Chondrocyte (in vitro differentiated cells): ENCODE results near the gene PCDHGA9. TPM values are rescaled to one million over a fixed set of nuclear protein-coding genes. Genes with fewer than 3 reads are reported as not detected.

Source experiments
- DNase-seq: peaks from one replicate; pipeline ENCODE4 v3.0.0; 2021; ENCODE audit warnings: mixed read lengths, low spot score
- H3K27ac Mint-ChIP-seq: one replicate; pipeline ENCODE4 v1.8.0; 2021; ENCODE audit warnings: mild to moderate bottlenecking, moderate library complexity, mixed read lengths; ENCODE audit not compliant: unreplicated experiment
- H3K27me3 Mint-ChIP-seq: 2 replicates; pipeline ENCODE4 v1.8.0; 2021; ENCODE audit warnings: low read depth, mixed read lengths
- H3K36me3 Mint-ChIP-seq: 2 replicates; pipeline ENCODE4 v1.8.0; 2021; ENCODE audit warnings: low read depth, mixed read lengths
- H3K4me1 Mint-ChIP-seq: 2 replicates; pipeline ENCODE4 v1.8.0; 2021; ENCODE audit warnings: low read depth, mild to moderate bottlenecking, mixed read lengths
- H3K4me3 Mint-ChIP-seq: one replicate; pipeline ENCODE4 v1.8.0; 2021; ENCODE audit warnings: mild to moderate bottlenecking, moderate library complexity, mixed read lengths; ENCODE audit not compliant: unreplicated experiment
- H3K9me3 Mint-ChIP-seq: 2 replicates; pipeline ENCODE4 v1.8.0; 2021; ENCODE audit warnings: low read depth, mixed read lengths
- long read RNA-seq: library from polyadenylated mRNA; stranded (forward); transcript quantifications from one replicate; pipeline ENCODE4 v2.0.0, GENCODE V29; 2021
- total RNA-seq: library from RNA; stranded (reverse); gene quantifications from 3 replicates; pipeline ENCODE4 v1.2.1, GENCODE V29; 2021
- TF ChIP-seq, protein P1 (sequence below): fragments of 200-600 bp; sonication (generic); IDR thresholded peaks from 2 replicates; pipeline ENCODE4 v1.5.0; 2021; ENCODE audit warnings: antibody characterized with exemption, mild to moderate bottlenecking, moderate library complexity

Gene PCDHGA9
- 0.97 to 3.6 TPM (median 1.4 TPM) in 3 replicates for total RNA-seq
- long read RNA-seq, full-length matches to known transcripts, result 1 of 1 reads
- long read RNA-seq, partial matches to known transcripts, result 0 of 1 reads
- long read RNA-seq, other reads (novel, unspliced or antisense), result 0 of 1 reads

DNA sequence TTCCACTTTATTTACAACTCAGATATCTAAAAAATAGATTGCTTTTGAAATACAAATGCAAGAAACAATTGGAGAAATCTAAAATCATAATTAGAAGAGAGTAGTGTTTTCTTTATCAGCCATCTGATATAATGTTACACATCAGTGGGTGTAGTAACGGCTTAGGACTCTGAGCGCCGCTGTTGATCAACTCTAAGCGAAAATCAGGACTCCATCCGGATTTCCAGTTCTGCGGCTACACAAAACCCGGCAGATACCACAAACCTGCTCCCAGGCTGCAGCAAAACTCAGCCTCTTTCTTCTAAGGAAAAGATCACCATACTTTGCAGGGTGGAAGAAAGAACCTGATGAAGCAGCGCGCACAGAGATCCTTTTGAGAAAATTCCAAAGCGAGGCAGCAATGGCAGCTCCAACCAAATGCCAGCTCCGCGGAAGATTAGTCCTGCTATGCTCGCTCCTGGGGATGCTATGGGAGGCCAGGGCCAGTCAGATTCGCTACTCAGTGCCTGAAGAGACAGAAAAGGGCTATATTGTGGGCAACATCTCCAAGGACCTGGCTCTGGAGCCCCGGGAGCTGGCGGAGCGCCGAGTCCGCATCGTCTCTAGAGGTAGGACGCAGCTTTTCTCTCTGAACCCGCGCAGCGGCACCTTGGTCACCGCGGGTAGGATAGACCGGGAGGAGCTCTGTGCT lies at the start of gene PCDHGA9:
TSS of gene PCDHGA9 (plus strand) at position 226 of the 691 bp plus-strand sequence. CDS start at position 401, 175 bp downstream.
- H3K27ac Mint-ChIP-seq, result no peak within 1 kb of the TSS
- peaks cover 13% of the 10 kb centered on the region for H3K36me3 Mint-ChIP-seq
- TF ChIP-seq, protein P1, sequence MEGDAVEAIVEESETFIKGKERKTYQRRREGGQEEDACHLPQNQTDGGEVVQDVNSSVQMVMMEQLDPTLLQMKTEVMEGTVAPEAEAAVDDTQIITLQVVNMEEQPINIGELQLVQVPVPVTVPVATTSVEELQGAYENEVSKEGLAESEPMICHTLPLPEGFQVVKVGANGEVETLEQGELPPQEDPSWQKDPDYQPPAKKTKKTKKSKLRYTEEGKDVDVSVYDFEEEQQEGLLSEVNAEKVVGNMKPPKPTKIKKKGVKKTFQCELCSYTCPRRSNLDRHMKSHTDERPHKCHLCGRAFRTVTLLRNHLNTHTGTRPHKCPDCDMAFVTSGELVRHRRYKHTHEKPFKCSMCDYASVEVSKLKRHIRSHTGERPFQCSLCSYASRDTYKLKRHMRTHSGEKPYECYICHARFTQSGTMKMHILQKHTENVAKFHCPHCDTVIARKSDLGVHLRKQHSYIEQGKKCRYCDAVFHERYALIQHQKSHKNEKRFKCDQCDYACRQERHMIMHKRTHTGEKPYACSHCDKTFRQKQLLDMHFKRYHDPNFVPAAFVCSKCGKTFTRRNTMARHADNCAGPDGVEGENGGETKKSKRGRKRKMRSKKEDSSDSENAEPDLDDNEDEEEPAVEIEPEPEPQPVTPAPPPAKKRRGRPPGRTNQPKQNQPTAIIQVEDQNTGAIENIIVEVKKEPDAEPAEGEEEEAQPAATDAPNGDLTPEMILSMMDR, result peak; percentile 46
- peaks cover 22% of the 10 kb centered on the region for H3K9me3 Mint-ChIP-seq
- no peak within 1 kb of the TSS for H3K4me3 Mint-ChIP-seq
- DNase-seq, result no peak
- no peaks in the 10 kb centered on the region for H3K27me3 Mint-ChIP-seq
- peaks cover 4% of the 10 kb centered on the region for H3K4me1 Mint-ChIP-seq

DNA sequence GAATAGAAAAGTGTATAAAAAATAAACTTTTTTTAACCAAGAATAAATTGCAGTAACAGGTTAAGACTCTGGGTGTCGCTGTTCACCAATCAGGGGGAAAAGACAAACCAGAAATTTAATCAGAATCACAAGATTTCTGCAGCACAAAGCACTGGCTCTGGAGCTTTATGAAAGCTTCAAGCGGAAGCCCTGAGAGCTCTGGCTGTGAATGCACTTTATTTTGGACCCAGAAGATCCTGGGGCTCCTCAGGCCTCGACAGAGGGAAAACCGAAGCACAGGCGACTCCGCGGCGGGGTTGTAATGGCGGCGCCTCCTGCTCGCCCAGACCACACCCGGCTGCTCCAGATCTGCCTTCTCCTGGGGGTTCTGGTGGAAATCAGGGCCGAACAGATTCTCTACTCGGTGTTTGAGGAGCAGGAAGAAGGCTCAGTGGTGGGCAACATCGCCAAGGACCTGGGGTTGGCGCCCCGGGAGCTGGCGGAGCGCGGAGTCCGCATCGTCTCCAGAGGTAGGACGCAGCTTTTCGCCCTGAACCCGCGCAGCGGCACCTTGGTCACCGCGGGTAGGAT lies 47.6 kb upstream of the PCDHGA9 start, which contains the start of gene PCDHGA4:
TSS of gene PCDHGA4 (plus strand) at position 122 of the 570 bp plus-strand sequence. CDS start at position 209, 87 bp downstream.
- Mint-ChIP-seq H3K27me3 (no peaks in the 10 kb centered on the region), H3K4me1 (no peaks in the 10 kb centered on the region), H3K36me3 (peaks cover 12% of the 10 kb centered on the region), H3K4me3 (no peak within 1 kb of the TSS), H3K9me3 (peaks cover 54% of the 10 kb centered on the region), H3K27ac (no peak within 1 kb of the TSS)
- TF ChIP-seq, protein P1, result peak; percentile 49
- no peak for DNase-seq

DNA sequence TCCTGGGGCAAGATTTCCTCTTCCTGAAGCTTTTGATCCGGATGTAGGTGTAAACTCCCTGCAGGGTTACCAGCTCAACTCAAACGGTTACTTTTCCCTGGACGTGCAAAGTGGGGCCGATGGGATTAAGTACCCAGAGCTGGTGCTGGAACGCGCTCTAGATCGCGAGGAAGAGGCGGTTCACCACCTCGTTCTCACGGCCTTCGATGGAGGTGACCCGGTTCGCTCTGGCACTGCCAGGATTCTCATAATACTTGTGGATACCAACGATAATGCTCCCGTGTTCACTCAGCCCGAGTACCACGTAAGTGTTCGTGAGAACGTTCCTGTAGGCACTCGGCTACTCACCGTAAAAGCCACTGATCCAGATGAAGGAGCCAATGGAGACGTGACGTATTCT lies 46.9 kb upstream of the PCDHGA9 start:
- Mint-ChIP-seq H3K27me3 (no peaks in the 10 kb centered on the region), H3K27ac (no peak overlapping the region), H3K9me3 (peaks cover 57% of the 10 kb centered on the region), H3K4me1 (no peaks in the 10 kb centered on the region), H3K36me3 (peaks cover 12% of the 10 kb centered on the region), H3K4me3 (no peak overlapping the region)
- TF ChIP-seq, protein P1, result no peak
- no peak for DNase-seq

DNA sequence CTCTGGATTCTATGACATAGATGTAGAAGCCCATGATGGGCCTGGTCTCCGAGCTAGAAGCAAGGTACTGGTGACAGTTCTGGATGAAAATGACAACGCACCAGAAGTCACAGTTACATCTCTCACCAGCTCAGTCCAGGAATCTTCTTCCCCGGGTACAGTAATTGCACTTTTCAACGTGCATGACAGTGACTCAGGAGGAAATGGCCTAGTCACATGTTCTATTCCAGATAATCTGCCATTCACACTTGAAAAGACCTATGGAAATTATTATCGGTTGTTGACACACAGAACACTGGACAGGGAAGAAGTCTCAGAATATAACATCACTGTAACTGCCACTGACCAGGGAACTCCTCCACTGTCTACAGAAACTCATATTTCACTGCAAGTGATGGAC lies 46.4 kb upstream of the PCDHGA9 start:
- DNase-seq, result no peak
- no peak overlapping the region for H3K27ac Mint-ChIP-seq
- no peaks in the 10 kb centered on the region for H3K27me3 Mint-ChIP-seq
- peaks cover 59% of the 10 kb centered on the region for H3K9me3 Mint-ChIP-seq
- TF ChIP-seq, protein P1, result no peak
- H3K36me3 Mint-ChIP-seq, result peaks cover 14% of the 10 kb centered on the region
- H3K4me3 Mint-ChIP-seq, result no peak overlapping the region
- H3K4me1 Mint-ChIP-seq, result no peaks in the 10 kb centered on the region

DNA sequence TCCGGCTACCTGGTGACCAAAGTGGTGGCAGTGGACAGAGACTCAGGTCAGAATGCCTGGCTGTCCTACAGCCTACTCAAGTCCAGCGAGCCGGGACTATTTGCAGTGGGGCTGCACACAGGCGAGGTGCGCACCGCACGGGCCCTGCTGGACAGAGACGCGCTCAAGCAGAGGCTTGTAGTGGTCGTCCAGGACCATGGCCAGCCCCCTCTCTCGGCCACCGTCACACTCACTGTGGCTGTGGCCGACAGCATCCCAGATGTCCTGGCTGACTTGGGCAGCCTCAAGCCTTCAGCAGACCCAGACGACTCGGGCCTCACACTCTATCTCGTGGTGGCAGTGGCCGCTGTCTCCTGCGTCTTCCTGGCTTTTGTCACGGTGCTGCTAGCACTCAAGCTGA lies 45.6 kb upstream of the PCDHGA9 start:
- Mint-ChIP-seq H3K36me3 (peaks cover 14% of the 10 kb centered on the region), H3K9me3 (peaks cover 62% of the 10 kb centered on the region), H3K27ac (no peak overlapping the region), H3K4me3 (no peak overlapping the region), H3K4me1 (no peaks in the 10 kb centered on the region), H3K27me3 (no peaks in the 10 kb centered on the region)
- TF ChIP-seq, protein P1, result no peak
- no peak for DNase-seq
